GM12892 (cell line): Measurements from ENCODE around the gene ABHD10.

Source experiments
- POLR2A ChIP-seq: IDR thresholded peaks from 2 replicates; pipeline ENCODE4 v1.6.1; 2011; ENCODE audit warnings: low read depth, low read length, control low read depth
- POLR2AphosphoS5 ChIP-seq: IDR thresholded peaks from 2 replicates; pipeline ENCODE4 v1.6.1; 2011; ENCODE audit warnings: low read depth, low read length, control low read depth

DNA sequence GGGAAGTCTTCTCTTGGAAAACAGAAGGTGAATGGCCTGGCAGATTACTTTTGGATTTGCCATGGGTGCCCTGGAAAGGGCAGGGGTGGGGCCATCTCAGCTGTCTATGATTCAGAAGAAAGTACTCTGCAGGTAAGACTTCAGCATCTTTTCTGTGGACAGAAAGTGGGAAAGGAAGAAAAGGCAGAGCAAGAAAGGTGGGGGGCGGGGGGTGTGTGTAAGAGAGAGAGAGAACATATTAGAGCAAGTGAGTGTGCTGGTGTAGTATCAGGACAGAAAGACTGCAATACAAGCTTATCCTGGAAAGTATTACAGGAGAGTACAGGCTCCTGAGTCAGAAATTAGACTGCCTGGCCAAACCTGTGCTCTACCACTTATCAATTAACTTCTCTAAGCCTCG is 25.4 kb downstream of the ABHD10 start:
- TF ChIP-seq POLR2A (no peak), POLR2AphosphoS5 (no peak)
